NB4 (cell line): ENCODE results near the gene FRMD5.

Source experiments
- MYC ChIP-seq: IDR thresholded peaks from 2 replicates; pipeline ENCODE4 v1.6.1; 2011; ENCODE audit warnings: low read depth, low read length
- POLR2A ChIP-seq: IDR thresholded peaks from 2 replicates; pipeline ENCODE4 v1.6.1; 2011; ENCODE audit warnings: mild to moderate bottlenecking; ENCODE audit not compliant: insufficient read length; ENCODE audit errors: extremely low read depth
- TF ChIP-seq, protein P1 (sequence below): IDR thresholded peaks from one replicate; pipeline ENCODE4 v1.5.1; 2012; ENCODE audit warnings: low read depth, low read length
- TF ChIP-seq, protein P2 (sequence below): IDR thresholded peaks from 2 replicates; pipeline ENCODE4 v1.6.1; 2011; ENCODE audit warnings: low read depth, low read length

- TF ChIP-seq, protein P1, sequence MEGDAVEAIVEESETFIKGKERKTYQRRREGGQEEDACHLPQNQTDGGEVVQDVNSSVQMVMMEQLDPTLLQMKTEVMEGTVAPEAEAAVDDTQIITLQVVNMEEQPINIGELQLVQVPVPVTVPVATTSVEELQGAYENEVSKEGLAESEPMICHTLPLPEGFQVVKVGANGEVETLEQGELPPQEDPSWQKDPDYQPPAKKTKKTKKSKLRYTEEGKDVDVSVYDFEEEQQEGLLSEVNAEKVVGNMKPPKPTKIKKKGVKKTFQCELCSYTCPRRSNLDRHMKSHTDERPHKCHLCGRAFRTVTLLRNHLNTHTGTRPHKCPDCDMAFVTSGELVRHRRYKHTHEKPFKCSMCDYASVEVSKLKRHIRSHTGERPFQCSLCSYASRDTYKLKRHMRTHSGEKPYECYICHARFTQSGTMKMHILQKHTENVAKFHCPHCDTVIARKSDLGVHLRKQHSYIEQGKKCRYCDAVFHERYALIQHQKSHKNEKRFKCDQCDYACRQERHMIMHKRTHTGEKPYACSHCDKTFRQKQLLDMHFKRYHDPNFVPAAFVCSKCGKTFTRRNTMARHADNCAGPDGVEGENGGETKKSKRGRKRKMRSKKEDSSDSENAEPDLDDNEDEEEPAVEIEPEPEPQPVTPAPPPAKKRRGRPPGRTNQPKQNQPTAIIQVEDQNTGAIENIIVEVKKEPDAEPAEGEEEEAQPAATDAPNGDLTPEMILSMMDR: no peak
- TF ChIP-seq POLR2A (no peak), MYC (no peak)
- TF ChIP-seq, protein P2, sequence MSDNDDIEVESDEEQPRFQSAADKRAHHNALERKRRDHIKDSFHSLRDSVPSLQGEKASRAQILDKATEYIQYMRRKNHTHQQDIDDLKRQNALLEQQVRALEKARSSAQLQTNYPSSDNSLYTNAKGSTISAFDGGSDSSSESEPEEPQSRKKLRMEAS: no peak
Measured at GRCh38 chr15:43876872-43877271, 318.2 kb downstream of the FRMD5 start.
